LHCN-M2 (cell line): Measurements from ENCODE around the gene FAM78A. TPM values are rescaled to one million over a fixed set of nuclear protein-coding genes. Genes with fewer than 3 reads are reported as not detected.
"Not testable (repeated sequence)": the region's sequence is repeated elsewhere in the genome, so short reads cannot be mapped to it uniquely, and the experiment has no call there.

ENCODE experiments used
- DNase-seq: peaks from one replicate; pipeline ENCODE4 v3.0.0-alpha.2; 2012; ENCODE audit warnings: low read depth
- total RNA-seq: library from RNA; depleted of rRNA; stranded (reverse); fragments of >200 nt; gene quantifications from 2 replicates; pipeline ENCODE4 v1.2.3, GENCODE V29; 2014; rRNA removed

The FAM78A gene
- total RNA-seq, 1 experiment from 2014 or later: 1.7 TPM

DNA sequence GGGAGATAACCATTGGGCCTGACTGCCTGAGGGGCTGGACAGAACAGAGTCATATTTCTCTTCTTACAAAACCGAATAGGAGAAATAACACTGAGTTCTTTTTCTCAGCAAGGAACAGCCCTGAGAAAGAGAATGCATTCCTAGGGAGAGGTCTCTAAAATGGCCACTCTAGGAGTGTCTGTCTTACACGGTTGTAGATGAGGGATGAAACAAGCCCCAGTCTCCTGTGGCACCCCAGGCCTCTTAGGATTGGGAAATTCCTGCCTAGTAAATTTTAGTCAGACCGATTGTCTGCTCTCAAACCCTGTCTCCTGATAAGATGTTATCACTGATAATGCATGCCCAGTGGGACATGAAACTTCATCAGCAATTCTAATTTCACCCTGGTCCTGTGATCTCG, 64.4 kb downstream of the FAM78A start:
- not testable (repeated sequence) for DNase-seq

Other genes starting within 250 kb of the FAM78A start
- gene AIF1L, start 180.0 kb downstream of the FAM78A start, total RNA-seq: 0.06 TPM in 1 of 2 replicates, not detected in the other
- gene NUP214, start 150.9 kb downstream of the FAM78A start, total RNA-seq: 18.0 and 21.5 TPM in 2 replicates
- 19.9 and 22.4 TPM in 2 replicates for gene PLPP7, start 13.2 kb upstream of the FAM78A start, total RNA-seq
- gene PRRC2B, start 117.6 kb upstream of the FAM78A start, total RNA-seq: 58.5 and 63.5 TPM in 2 replicates
- 27.8 and 31.1 TPM in 2 replicates for gene POMT1, start 226.4 kb upstream of the FAM78A start, total RNA-seq